Upper lobe of right lung (tissue), 1 donor: ENCODE measurements around the gene DPY19L1. TPM values are rescaled to one million over a fixed set of nuclear protein-coding genes. Genes with fewer than 3 reads are reported as not detected.

ENCODE experiments used
- ATAC-seq: fragments of 200-7000 bp; cut with Tn5 transposase; one replicate; pipeline ENCODE4 v1.9.1; 2020; ENCODE audit warnings: mild to moderate bottlenecking, moderate library complexity
- DNase-seq: peaks from one replicate; pipeline ENCODE4 v3.0.0-alpha.2; 2020
- H3K27ac ChIP-seq: fragments of 200-600 bp; one replicate; pipeline ENCODE4 v1.8.0; 2022
- H3K27me3 ChIP-seq: fragments of 200-600 bp; one replicate; pipeline ENCODE4 v1.8.0; 2022; ENCODE audit warnings: mild to moderate bottlenecking
- H3K36me3 ChIP-seq: fragments of 200-600 bp; one replicate; pipeline ENCODE4 v1.8.0; 2022
- H3K4me1 ChIP-seq: fragments of 200-600 bp; one replicate; pipeline ENCODE4 v1.8.0; 2022
- H3K4me3 ChIP-seq: fragments of 200-600 bp; one replicate; pipeline ENCODE4 v1.8.0; 2022; ENCODE audit warnings: mild to moderate bottlenecking
- H3K9me3 ChIP-seq: fragments of 200-600 bp; one replicate; pipeline ENCODE4 v1.8.0; 2022
- intact Hi-C: fragments of 100-400 bp; cut with DNase I; formaldehyde crosslinking; loops from one replicate; pipeline ENCODE4 v1.11.0; 2022
- total RNA-seq: library from RNA; stranded (reverse); fragmentation: NEBNext Ultra II Directional; extraction: Animal tissue kit (Norgen Biotek cat#: 25700); gene quantifications from one replicate; pipeline ENCODE4 v1.2.1, GENCODE V29; 2021
- TF ChIP-seq, protein P1 (sequence below): fragments of 200-600 bp; IDR thresholded peaks from one replicate; pipeline ENCODE4 v1.8.0; 2022; ENCODE audit warnings: antibody characterized with exemption
- donor health status: DM: no; HTN: yes; CAD: no; lungs with severe emphysema.

DPY19L1 gene
- total RNA-seq, 1 donor from 2014 or later: 52.0 TPM

DNA sequence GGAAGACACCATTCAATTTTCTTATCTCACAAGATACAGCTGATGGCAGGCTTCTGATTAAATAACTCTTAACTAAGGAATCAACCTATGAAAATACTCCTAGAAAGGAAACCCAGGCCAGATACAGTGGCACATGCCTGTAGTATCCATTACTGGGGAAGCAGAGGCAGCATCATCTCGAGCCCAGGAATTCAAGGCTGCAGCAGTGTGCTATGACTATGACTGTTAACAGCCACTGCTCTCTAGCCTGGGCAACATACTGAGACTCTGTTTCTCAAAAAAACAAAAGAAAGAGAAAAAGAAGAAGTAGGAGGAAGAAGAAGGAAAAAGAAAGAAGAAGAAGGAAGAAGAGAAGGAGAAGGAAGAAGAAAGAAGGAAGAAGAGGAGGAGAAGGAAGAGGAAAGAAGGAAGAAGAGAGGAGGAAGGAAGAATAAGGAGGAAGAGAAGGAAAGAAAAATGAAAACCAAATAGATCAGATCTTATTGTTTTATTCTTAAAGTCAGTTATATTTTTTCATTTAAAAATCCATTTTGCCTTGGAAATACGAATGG lies 18.0 kb downstream of the DPY19L1 start:
- intact Hi-C loops: no loop called here

DNA sequence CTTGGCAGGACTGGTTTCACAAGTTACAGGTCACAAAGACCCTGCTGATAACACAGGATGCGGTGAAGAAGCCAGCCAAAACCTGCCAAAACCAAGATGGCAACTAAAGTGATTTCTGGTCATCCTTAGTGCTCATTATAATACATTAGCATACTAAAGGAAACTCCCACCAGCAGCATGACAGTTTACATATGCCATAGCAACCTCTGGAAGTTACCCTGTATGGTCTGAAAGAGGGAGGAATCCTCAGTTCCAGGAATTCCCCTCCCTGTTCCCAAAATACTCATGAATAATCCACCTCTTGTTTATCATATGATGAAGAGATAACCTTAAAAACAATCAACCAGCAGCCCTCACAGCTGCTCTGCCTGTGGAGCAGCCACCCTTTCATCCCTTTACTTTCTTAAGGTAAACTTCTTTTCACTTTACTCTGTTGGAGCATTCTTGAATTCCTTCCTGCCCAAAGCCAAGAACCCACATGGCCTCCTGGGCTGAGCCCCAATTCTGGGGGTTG lies 21.9 kb downstream of the DPY19L1 start:
- no peak overlapping the region for H3K27ac ChIP-seq
- no peak for DNase-seq
- no peaks in the 10 kb centered on the region for H3K27me3 ChIP-seq
- TF ChIP-seq, protein P1, sequence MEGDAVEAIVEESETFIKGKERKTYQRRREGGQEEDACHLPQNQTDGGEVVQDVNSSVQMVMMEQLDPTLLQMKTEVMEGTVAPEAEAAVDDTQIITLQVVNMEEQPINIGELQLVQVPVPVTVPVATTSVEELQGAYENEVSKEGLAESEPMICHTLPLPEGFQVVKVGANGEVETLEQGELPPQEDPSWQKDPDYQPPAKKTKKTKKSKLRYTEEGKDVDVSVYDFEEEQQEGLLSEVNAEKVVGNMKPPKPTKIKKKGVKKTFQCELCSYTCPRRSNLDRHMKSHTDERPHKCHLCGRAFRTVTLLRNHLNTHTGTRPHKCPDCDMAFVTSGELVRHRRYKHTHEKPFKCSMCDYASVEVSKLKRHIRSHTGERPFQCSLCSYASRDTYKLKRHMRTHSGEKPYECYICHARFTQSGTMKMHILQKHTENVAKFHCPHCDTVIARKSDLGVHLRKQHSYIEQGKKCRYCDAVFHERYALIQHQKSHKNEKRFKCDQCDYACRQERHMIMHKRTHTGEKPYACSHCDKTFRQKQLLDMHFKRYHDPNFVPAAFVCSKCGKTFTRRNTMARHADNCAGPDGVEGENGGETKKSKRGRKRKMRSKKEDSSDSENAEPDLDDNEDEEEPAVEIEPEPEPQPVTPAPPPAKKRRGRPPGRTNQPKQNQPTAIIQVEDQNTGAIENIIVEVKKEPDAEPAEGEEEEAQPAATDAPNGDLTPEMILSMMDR: no peak
- H3K4me3 ChIP-seq: no peak overlapping the region
- ATAC-seq: no peak
- H3K9me3 ChIP-seq: no peaks in the 10 kb centered on the region
- no peaks in the 10 kb centered on the region for H3K4me1 ChIP-seq
- H3K36me3 ChIP-seq: peaks cover 42% of the 10 kb centered on the region
- intact Hi-C loops: no loop called here

More for the DNA sequence above, 18.0 kb downstream of the DPY19L1 start:
- Histone ChIP-seq H3K36me3 (peaks cover 11% of the 10 kb centered on the region), H3K4me1 (no peaks in the 10 kb centered on the region), H3K27ac (no peak overlapping the region), H3K9me3 (no peaks in the 10 kb centered on the region), H3K4me3 (no peak overlapping the region), H3K27me3 (no peaks in the 10 kb centered on the region)
- TF ChIP-seq, protein P1: no peak
- ATAC-seq (no peak), DNase-seq (no peak)

DNA sequence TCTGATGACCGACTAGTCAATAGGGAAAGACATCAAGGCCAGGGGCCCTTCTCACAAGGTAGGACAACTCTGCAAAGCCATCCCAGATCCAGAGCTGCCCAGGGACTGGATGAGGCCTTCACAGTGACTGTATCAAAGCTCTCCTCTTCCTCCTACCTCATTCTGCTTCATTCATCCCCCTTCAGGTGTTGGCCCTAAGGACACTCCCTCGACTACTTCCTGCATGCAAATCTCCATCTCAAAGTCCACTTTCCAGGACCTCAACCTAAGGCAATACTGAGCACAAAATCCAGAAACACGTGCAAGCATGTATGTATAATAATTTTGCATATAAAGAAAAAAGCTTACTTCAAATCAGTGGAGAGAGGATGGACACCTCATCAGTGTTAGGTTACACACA lies 25.1 kb downstream of the DPY19L1 start:
- TF ChIP-seq, protein P1: no peak
- Histone ChIP-seq H3K4me3 (no peak overlapping the region), H3K4me1 (no peaks in the 10 kb centered on the region), H3K27ac (no peak overlapping the region), H3K9me3 (no peaks in the 10 kb centered on the region), H3K27me3 (no peaks in the 10 kb centered on the region), H3K36me3 (peaks cover 48% of the 10 kb centered on the region)
- intact Hi-C loops: no loop called here
- DNase-seq: no peak
- ATAC-seq: no peak

DNA sequence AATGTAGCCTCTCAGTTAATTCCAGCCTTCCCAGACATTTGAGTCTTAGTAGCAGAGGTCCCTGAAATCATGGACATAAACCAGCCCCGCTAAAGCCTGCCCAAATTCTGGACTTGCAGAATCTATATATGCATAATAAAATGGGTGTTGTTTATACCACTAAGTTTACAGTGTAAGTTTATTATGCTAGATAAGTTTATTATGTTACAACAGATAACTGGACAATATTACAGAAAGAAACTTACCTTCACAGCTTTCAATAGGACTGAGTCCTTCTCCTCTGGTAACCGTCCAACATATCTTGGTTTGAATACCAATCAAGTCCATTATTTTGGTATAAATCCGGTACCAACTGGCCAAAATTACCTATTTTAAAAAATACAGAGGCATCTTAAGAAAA lies 26.2 kb downstream of the DPY19L1 start:
- Histone ChIP-seq H3K4me1 (no peaks in the 10 kb centered on the region), H3K9me3 (no peaks in the 10 kb centered on the region), H3K27ac (no peak overlapping the region), H3K27me3 (no peaks in the 10 kb centered on the region), H3K4me3 (no peak overlapping the region), H3K36me3 (peaks cover 38% of the 10 kb centered on the region)
- ATAC-seq (no peak), DNase-seq (no peak)
- TF ChIP-seq, protein P1: no peak
- intact Hi-C loops: no loop called here

DNA sequence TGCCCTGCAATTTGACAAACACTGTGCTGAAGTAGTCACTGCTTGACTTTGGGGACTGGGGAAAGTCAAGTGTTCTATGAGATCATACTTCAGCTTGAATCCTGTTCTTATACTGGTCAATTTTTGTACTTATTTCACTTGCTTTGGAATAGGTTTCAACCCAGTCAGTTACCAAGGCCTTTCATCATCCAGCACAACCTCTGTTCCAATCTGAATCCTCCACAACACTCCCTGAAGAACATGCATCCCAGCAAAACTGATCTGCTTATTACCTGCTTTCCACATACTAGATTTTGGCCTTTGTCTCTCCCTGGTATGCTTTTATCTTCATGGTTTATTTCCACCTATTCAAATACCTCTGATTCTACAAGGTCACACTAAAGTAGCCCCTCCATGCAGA lies 29.5 kb downstream of the DPY19L1 start:
- H3K4me3 ChIP-seq: no peak overlapping the region
- DNase-seq (no peak), ATAC-seq (no peak)
- H3K4me1 ChIP-seq: no peaks in the 10 kb centered on the region
- intact Hi-C loops: no loop called here
- no peaks in the 10 kb centered on the region for H3K9me3 ChIP-seq
- TF ChIP-seq, protein P1: no peak
- H3K27me3 ChIP-seq: no peaks in the 10 kb centered on the region
- H3K27ac ChIP-seq: no peak overlapping the region
- peaks cover 25% of the 10 kb centered on the region for H3K36me3 ChIP-seq
